ENCODE measurements around the gene TSHR.

GRCh38 chr14:81170829-81171195, 215.4 kb downstream of the TSHR start:
- TF ChIP-seq POLR2AphosphoS5 (IDR thresholded peaks at IDR 0.05; ENCODE audit: insufficient read depth, low read depth, low read length), result no peak
- TF ChIP-seq CTCF (IDR thresholded peaks at IDR 0.05; ENCODE audit: extremely low read depth in 1 of 2, insufficient read depth in 1 of 2, low read depth in 1 of 2, low read length in 2 of 2), result no peak
- TF ChIP-seq POLR2A (IDR thresholded peaks at IDR 0.05; ENCODE audit: low read depth, low read length), result no peak
- TF ChIP-seq EZH2 (IDR thresholded peaks at IDR 0.05; ENCODE audit: borderline replicate concordance, low read depth, low read length, severe bottlenecking), result no peak
- TF ChIP-seq MYC (IDR thresholded peaks at IDR 0.05; ENCODE audit: low read depth, low read length), result no peak
- no peak for TF ChIP-seq MAX (IDR thresholded peaks at IDR 0.05; ENCODE audit: insufficient read depth, insufficient read length)
- TF ChIP-seq JUN (IDR thresholded peaks at IDR 0.05; ENCODE audit: borderline replicate concordance, insufficient read depth, insufficient read length, low read depth), result no peak
- no peak for TF ChIP-seq GATA2 (IDR thresholded peaks at IDR 0.05; ENCODE audit: insufficient read depth, insufficient read length, low read depth, low read length)
- no peak for TF ChIP-seq FOS (IDR thresholded peaks at IDR 0.05; ENCODE audit: borderline replicate concordance, insufficient read depth, low read length)
